Stimulated activated CD4-positive, alpha-beta T cell treated with anti-CD3 and anti-CD28 coated beads, Interleukin-1b, Interleukin-23, amount 100 ng/mL, for 24 hours (primary cell): ENCODE measurements around the gene GRAMD4.
A peak's percentile ranks its signal among the peaks of the same experiment; 100 is the strongest.

Experiments used
- DNase-seq, 4 experiments: peaks; one replicate each; pipeline ENCODE4 v3.0.0-alpha.2; 2020; ENCODE audit warnings: low read depth in 4 of 4, low spot score in 1 of 4

The GRAMD4 gene

DNA sequence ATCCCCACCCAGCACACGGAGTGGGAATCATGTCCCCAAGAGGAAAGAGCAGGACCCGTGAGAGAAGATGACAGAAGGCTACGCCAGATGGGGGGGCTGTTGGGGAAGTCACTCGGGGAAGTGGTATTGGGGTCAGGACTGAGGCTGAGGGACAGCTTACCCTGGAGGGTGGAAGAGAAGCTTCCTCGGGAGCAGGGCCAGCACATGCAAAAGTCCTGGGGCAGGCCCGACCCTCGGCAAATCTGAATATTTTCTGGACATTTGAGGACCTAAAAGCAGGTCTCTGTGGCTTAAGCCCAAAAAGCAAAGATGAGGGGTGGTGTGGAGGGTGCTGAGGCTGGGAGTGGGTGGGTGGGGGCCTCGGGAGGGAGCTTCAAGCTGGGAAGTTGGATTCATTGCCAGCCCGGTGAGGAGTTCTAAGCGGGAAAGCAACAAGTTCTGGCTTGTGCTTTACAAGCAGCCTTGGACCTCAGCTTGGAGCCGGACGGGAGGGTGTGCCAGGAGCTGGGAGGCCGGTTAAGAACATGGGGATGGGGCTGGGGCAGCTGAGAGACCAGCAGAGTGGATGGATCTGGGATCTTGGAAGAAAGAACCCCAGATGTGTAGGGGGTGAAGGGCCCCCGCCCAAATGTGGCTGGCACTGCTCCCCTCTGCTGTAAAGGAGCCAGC, 34.9 kb downstream of the GRAMD4 start:
- no peak for DNase-seq

DNA sequence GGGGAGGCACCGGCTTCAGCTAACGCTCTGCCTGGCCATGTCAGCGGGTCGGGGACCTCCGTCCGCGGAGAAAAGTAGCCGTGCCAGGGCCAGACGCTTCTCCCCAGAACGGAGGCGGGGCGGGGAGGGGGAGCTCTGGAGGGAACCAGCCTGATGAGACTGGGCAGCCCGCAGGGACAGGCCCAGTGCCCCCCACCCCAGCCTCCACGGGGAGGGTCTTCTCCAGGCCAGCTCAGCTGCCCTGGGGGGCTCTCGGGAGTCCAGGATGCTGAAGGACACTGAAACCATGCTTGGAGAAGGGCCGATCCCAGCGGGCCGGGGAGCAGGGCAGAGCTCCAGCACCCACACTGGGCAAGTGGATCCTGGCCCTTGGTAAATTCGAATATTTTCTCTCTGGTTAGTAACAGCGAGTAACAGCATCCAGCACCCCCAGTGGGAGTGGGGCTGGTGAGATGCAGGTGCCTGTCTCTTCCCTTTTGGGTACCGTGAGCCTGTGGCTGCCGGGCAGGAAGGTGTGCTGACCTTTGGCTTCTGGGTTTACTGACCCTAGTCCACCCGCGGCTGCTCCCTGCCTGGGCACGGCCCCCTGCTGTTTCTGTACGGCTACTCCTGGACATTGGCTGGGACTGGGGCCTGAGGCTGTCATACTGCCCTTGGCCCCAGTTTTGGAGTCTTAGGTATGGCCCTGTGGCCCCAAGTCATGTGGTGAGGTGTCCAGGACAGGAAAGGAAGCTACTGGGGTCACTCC, 35.8 kb downstream of the GRAMD4 start:
- DNase-seq = no peak

DNA sequence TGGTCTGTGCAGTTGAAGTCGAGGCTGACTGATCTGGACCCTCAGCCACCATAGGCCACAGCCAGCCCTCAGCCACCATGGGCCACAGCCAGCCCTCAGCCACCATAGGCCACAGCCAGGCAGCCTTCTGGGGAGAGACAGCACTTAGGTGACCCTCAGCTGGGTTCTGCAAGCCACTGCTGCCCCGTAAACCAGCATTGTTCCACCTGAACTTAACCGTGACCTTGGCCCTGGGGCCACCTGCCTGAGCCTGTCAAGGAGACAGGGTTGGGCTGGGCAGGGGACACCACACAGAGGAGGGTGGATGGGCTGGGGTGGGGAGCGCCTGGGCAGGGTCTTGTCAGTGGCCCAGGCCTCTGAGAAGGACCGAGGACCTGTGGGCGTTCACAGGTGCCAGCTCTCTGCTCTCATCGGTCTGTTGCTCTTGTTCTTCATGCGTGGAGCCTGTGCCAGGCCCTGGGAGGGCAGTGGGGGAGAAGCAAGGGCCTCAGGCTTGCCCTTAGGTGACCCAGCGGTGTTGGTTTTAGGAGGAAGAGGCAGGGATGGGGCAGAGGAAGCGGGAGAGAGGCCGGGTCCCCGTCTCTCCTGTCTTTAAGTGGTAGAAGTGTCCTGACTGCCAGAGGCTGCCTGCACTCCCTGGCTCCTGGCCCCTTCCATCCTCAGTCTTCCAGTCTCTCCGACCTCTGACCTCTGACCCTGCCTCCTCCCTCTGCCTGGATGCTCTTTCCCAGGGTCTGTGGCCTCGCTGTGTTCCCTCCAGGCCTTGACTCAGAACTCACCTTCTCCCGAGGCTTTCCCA, 36.9 kb downstream of the GRAMD4 start:
- DNase-seq = no peak

DNA sequence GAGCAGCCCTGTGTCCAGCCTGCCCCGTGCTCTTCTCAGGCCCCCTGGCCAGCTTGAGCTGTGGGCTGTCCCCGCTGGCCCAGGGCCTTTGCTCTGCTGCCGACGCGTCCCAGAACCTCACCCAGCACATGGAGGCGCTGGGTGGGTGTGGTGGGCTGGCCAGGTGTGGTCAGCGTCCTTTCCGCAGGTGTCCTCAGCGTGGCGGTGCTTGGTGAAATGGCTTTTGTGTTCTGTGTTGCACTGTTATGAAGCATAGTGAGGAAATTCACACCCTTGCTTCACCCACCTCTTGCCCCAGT, 37.4 kb downstream of the GRAMD4 start:
- no peak for DNase-seq

DNA sequence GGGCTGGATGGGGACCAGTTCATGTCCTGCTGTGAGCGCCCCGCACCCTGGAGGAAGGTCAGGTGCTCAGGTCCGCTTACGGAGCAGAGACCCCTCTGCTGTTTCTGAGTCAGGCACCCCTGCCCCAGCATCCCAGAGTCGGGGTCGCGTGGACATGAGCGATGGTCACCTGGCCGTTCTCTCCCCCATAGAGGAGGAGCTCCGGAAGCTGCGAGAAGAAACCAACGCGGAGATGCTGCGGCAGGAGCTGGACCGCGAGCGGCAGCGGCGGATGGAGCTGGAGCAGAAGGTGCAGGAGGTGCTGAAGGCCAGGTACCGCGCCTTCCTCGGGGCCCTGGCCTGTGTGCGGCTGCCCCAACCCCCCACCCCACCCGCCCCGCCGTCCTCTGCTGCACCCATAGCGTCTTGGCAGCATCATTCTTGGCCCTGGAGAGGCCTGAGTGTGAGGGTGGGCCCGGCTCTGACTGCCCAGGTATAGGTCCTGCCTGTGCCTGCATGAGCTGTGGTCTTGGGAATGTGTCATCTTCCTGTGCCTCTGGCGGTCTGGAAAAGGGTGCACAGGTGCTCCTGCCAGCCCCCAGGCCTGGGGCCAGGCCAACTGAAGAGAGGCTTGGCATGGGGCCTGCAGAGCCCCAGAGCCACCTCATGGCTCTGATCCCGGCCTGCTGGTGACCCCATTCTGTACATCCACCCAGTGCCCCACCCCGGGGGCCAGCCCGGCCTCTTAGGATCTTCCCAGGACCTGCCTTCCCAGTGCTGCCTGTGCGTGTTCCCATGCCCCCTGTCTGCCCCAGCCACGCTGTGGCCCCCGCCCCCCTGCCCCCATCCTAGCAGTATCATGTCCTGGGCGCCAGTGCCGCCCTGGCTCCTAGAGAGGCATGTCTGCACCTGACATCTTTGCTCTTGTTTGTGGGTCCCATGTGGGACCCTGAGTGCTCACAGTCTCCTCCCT, 38.1 kb downstream of the GRAMD4 start:
- DNase-seq = no peak

DNA sequence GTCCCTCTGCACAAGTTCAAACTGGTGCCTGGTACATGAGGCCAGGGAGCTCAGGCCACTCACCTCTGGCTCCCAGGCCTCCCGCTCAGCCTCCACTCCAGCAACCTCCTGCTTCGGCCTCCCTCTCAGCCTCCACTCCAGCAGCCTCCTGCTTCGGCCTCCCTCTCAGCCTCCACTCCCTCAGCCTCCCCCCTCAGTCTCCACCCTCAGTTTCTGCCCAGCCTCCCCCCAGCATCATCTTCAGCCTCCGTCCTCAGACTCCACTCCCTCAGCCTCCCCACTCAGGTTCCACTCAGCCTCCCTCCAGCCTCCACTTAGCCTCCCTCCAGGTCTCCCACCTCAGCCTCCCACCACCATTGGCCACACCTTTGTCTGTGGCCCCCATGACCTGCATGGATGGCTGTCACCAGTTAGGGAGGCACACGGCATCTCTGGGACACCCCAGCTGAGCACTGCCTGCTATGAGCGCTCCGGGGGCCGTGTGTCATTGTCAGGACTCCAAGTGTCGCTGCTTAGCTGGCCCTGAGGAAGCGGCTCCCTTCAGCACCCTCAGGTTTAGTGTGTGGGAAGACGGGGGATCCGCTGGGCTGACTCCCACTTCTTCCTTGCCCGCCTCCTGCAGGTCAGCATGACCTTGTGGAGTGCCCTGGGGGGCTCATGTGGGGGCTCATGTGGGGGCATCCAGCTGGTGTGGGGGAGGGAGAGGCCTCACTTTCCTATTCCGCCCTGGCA, 39.0 kb downstream of the GRAMD4 start:
- no peak for DNase-seq

DNA sequence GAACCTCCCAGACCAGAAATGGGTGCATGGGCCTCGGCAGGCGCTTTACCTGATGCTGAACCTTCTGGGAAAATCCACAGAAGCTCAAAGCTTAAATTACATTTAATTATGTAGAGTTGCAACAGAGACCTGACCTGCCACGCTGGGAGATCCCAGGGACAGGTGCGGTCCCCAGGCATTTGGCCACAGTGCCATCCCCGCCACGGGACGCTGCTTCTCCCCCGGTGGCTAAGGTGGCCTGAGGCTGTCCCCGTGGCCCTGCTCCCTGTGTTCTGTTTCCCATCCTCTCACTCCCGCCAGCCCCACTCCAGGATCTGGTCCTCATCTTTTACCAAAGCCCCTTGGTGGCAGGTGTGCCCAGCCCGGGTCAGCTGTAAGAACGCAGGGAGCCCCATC, 39.6 kb downstream of the GRAMD4 start:
- DNase-seq = no peak

DNA sequence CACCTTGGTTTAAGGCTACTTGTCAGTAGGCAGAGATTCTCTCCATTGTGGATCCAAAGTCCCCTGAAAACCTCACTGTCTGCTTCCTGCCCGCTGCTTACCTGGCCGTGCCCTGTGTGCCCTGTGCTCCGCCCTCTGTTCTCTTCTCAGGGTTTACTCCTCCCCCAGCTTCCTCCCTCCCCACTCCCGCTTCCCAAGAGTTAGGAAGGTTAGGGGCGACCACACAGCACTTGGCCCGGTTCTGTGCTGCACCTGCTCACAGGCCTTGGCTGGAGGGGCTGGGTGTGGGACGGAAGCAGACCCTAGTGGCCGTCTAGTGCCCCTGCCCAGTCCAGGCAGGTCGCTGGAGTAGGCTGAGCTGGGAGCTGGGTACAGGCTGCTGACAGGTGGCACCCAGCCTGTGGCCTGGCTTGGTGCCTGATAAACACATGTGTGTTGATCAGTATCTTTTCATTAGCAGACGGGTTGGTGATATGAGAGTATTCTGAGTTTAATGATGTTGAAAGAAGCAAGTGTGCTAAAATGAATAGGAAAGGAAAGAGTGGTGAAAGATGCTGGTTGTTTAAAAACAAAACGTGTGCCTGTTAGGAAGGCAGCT, 40.5 kb downstream of the GRAMD4 start:
- no peak for DNase-seq

DNA sequence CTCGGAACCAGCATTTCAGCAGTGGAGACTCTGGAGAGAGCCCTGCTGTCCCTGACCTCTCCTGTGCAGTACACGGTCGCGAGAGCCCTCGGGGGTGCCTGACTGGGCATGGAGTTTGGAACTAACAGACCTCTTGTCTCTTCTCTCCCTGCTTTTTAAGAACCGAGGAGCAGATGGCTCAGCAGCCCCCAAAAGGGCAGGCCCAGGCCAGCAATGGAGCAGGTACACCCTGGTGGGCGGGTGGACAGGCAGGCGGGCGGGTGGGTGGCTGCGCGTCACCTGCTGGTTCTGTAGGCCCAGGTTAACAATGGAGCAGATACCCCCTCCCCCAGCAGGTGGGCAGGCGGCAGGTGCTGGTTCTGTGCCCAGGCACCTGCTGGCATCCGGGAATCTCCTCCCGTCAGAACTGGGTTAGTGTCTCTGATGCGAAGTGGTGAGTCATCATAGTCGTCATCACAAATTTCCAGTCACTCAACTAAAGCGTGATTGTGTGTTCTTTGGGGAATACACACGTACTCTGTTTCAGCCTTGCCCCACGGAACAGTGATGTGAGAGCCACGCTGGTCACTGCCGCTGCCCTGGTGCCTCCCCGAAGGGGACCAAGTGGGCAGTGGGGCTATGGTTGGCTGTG, 41.1 kb downstream of the GRAMD4 start:
- peak in 3 of 4 experiments; percentile 16 to 41 (median 28) for DNase-seq

DNA sequence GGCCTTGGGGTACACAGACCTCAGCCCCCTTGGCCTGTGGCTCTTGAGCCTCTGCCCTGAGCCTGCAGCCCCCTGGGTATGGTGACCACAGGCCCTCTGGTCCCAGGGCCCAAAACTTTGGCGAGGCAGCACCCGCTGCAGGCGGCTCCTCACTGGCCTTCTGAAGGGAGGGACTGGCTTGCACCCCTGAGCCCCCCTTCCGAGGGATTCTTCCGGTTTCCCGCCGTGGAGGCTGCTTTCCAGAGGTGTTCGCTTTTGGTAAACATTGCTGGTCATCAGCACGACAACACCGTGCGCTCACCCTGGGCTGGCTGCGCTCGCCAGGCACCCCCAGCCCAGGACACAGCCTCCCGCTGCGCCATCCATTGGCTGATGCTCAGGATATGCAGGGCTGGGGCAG, 42.0 kb downstream of the GRAMD4 start:
- no peak for DNase-seq

DNA sequence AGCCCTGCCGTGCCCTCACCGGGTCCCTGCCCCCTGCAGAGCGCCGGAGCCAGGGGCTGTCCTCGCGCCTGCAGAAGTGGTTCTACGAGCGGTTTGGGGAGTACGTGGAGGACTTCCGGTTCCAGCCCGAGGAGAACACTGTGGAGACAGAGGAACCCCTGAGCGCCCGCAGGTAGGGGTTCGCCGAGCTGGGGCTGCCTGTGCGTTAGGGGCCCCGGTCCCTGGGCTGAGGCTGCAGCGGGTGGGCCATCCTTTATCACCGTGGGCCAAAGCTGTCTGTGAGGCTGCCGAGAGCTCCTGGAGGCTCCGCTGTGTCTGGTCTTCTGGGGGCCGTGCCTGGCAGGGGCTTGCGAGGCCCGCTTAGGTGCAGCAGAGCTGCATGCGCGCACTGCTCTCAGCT, 42.8 kb downstream of the GRAMD4 start:
- no peak for DNase-seq

DNA sequence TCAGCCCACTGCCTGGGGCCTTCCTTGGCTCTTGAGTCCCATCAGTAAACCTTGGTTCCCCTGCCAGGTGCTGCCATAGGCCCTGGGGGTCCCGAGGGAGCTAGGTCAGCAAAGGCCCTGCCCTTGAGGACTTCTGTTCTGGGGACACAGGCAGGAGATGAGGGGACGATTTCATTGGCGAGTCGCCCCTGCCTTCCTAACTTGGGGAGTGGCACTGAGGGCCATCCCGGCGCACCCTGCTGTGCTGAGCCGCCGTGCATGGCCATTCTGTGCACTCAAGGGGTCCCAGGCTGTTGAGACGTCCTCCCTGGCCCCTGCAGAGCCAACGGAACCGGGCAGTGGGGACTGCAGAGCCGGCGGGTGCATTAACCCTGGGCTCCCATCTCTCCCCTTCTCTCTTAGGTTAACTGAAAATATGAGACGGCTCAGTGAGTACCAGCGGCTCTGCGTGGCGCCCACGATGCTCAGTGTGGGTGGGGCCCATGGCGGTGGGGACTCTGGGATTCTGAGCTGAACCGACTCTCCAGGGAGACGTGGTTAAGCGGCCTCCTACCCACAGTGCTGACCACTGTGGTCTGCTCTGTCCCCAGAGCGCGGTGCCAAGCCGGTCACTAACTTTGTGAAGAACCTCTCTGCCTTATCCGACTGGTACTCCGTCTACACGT, 43.4 kb downstream of the GRAMD4 start:
- DNase-seq = no peak

DNA sequence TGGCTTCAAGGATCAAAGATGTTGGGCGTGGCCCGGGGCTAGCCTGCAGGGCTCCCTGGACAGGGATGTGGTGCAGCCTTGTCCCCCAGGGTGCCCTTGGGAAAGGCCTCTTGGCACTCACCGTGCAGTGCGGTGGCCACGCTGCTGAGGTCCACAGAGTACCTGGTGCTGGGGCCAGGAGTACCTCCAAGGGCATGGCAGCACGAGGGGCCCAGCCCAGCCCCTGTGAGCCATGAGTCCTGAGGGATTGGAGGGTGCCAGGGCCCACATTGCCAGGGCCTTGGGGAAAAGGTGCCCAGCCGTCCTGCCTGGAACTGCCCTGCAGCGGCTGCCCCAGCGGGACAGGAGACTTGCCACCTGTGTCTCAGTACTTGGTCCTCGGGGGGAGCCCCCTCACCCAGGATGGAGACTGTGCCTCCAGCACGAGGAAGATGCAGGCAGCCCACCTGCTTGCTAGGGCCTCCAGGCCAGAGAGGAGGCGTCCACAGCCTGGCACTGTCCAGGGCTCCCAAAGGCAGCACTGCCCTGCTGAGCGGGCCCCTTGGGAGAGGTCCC, 44.2 kb downstream of the GRAMD4 start:
- no peak for DNase-seq

DNA sequence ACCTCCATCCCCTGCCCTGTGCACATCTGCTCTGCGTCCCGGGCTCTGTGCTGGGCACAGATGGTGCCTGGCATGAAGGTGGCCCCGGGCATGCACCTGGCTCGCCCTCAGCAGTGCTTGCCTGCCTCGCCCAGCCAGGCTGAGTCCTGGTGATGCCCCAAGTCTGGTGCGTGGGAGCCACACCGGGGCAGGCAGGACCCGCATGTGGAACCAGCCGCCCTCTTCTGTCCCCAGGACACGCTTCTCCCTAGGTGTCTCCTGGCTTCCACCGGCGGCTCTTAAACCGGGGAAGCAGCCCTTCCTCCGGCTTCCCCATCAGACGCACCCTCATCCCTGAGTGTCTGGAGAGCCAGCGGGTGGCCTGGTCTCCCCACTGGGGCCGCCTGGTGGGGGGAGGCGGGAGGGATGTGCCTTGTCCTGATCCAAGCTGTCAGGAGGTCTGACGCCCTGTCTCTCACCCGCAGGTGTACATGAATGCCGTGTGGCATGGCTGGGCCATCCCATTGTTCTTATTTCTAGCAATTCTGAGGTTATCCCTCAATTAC, 45.0 kb downstream of the GRAMD4 start:
- no peak for DNase-seq

DNA sequence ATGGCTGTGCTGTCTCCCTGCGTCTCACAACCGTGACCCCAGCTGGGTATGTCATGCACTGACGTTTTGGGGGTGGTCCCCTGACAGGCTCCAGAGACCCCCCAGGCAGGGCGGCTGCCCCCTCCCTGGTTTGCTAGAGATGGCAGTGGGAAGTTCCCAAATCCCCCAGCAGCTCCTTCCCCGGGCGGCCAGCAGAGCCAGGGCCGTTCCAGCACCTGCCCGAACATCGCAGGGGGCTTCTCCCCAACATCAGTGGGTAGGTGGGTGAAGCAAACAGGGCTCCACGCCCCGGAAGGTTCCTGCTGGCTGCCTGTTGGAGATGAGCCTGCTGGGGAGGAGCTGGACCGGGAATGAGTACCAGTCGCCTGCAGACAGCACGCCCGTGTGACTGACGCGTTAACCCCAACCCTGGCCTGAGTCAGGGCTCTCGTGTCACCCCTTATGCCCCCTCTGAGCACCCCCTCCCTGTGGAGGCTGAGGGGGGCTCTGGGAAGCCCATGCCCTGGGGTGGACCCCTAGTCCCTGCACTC, 45.6 kb downstream of the GRAMD4 start:
- no peak for DNase-seq

DNA sequence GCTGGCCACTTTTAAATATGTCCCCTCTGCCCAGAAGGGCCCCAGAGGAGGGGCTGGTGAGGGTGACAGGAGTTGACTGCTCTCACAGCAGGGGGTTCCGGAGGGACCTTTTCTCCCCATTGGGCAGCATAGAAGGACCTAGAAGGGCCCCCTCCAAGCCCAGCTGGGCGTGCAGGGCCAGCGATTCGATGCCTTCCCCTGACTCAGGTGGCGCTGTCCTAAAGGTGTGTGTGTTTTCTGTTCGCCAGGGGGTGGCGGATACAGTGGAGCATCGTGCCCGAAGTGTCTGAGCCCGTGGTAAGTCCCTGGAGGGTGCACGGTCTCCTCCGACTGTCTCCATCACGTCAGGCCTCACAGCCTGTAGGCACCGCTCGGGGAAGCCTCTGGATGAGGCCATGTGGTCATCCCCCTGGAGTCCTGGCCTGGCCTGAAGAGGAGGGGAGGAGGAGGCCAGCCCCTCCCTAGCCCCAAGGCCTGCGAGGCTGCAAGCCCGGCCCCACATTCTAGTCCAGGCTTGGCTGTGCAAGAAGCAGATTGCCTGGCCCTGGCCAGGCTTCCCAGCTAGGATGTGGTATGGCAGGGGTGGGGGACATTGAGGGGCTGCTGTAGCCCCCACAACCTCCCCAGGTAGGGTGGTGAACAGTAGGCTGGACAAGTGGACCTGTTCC, 46.5 kb downstream of the GRAMD4 start:
- DNase-seq = no peak

DNA sequence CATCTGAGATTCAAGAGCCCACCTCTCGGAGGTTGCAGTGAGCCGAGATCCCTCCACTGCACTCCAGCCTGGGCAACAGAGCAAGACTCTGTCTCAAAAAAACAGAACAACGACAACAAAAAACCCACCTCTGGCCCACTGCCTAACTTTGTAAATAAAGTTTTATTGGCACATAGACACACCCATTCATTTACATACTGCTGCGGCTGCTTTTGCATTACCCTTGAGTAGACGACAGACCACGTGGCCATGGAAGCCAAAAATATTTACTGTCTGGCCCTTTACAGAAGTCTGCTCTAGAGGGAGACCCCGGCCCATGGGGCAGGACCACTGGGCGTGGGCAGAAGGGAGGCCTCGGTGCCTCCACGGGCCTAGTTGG, 47.0 kb downstream of the GRAMD4 start:
- DNase-seq = no peak

DNA sequence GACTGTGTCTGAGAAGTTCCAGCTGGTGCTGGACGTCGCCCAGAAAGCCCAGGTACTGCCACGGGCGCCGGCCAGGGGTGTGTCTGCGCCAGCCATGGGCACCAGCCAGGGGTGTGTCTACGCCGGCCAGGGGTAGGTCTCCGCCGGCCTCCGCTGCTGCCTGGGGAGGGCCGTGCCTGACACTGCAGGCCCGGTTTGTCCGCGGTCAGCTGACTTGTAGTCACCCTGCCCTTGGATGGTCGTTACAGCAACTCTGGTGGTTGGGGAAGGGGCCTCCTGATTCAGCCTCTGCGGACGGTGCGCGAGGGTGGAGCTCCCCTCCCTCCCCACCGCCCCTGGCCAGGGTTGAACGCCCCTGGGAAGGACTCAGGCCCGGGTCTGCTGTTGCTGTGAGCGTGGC, 47.9 kb downstream of the GRAMD4 start:
- DNase-seq = no peak
